H1 (cell line): ENCODE measurements around the gene SH2D7.

ENCODE experiments used
- CEBPB ChIP-seq: IDR thresholded peaks from 2 replicates; pipeline ENCODE4 v1.6.1; 2012; ENCODE audit warnings: low read depth, low read length
- CHD7 ChIP-seq: fragments of 300-600 bp; sonication (generic); IDR thresholded peaks from 2 replicates; pipeline ENCODE4 v1.7.1; 2012; ENCODE audit warnings: low read length, moderate library complexity, mild to moderate bottlenecking, inconsistent platforms; ENCODE audit not compliant: insufficient replicate concordance
- CTCF ChIP-seq, 3 experiments: IDR thresholded peaks; 1 replicate in 2 of 3; 2 replicates in 1 of 3; pipeline versions ENCODE4 v1.5.1 to v1.6.1; 2011; ENCODE audit warnings: low read length in 3 of 3, mild to moderate bottlenecking in 3 of 3, inconsistent platforms in 2 of 3, low read depth in 1 of 3, moderate library complexity in 1 of 3; ENCODE audit not compliant: insufficient read depth in 1 of 3; ENCODE audit errors: control extremely low read depth in 1 of 3
- EZH2 ChIP-seq: fragments of 200-600 bp; sonication (generic); IDR thresholded peaks from 2 replicates; pipeline ENCODE4 v1.7.1; 2012; ENCODE audit warnings: low read depth, mild to moderate bottlenecking, moderate library complexity, low read length, inconsistent platforms; ENCODE audit not compliant: severe bottlenecking
- JUND ChIP-seq: IDR thresholded peaks from 2 replicates; pipeline ENCODE4 v1.6.1; 2011; ENCODE audit warnings: mild to moderate bottlenecking, improper control_type of control experiment, low read length
- MAFK ChIP-seq: IDR thresholded peaks from 2 replicates; pipeline ENCODE4 v1.6.1; 2012; ENCODE audit warnings: low read depth, mild to moderate bottlenecking, improper control_type of control experiment, low read length
- POLR2A ChIP-seq, 2 experiments: IDR thresholded peaks; 1 replicate in 1 of 2; 2 replicates in 1 of 2; pipeline ENCODE4 v1.6.1; 2011; ENCODE audit warnings: low read depth in 2 of 2, low read length in 2 of 2, mild to moderate bottlenecking in 2 of 2; ENCODE audit errors: control extremely low read depth in 1 of 2
- POLR2AphosphoS5 ChIP-seq: IDR thresholded peaks from 2 replicates; pipeline ENCODE4 v1.6.1; 2011; ENCODE audit warnings: low read depth, low read length
- RAD21 ChIP-seq, 2 experiments: IDR thresholded peaks in 1 of 2; conservative IDR thresholded peaks in 1 of 2; 2 replicates each; pipeline ENCODE4 v1.6.1; 2011; ENCODE audit warnings: low read depth in 2 of 2, low read length in 2 of 2, improper control_type of control experiment in 1 of 2, inconsistent platforms in 1 of 2, mild to moderate bottlenecking in 1 of 2, moderate library complexity in 1 of 2
- RXRA ChIP-seq: IDR thresholded peaks from 2 replicates; pipeline ENCODE4 v1.6.1; 2011; ENCODE audit warnings: low read depth, mild to moderate bottlenecking, low read length, moderate library complexity; ENCODE audit not compliant: insufficient read depth
- SIX5 ChIP-seq: IDR thresholded peaks from 2 replicates; pipeline ENCODE4 v1.6.1; 2011; ENCODE audit warnings: mild to moderate bottlenecking, low read depth, low read length
- TCF12 ChIP-seq: IDR thresholded peaks from 2 replicates; pipeline ENCODE4 v1.6.1; 2011; ENCODE audit warnings: low read depth, mild to moderate bottlenecking, low read length
- USF2 ChIP-seq: IDR thresholded peaks from 2 replicates; pipeline ENCODE4 v1.6.1; 2011; ENCODE audit warnings: low read length, improper control_type of control experiment

GRCh38 chr15:78050826-78051225, 41.5 kb upstream of the SH2D7 start:
- TF ChIP-seq CEBPB = no peak
- TF ChIP-seq MAFK = no peak
- no peak for TF ChIP-seq POLR2AphosphoS5
- TF ChIP-seq RAD21 (IDR thresholded peaks at IDR 0.05 in 1 of 2, conservative IDR thresholded peaks at IDR 0.05 in 1 of 2; ENCODE audit: low read depth in 2 of 2, low read length in 2 of 2) = no peak
- no peak for TF ChIP-seq CTCF (IDR thresholded peaks at IDR 0.05; ENCODE audit: control extremely low read depth in 1 of 3, insufficient read depth in 1 of 3, low read depth in 1 of 3, low read length in 3 of 3)
- TF ChIP-seq SIX5 = no peak
- TF ChIP-seq RXRA = no peak
- TF ChIP-seq JUND = no peak
- no peak for TF ChIP-seq CHD7
- no peak for TF ChIP-seq USF2
- no peak for TF ChIP-seq TCF12
- no peak for TF ChIP-seq POLR2A (IDR thresholded peaks at IDR 0.05; ENCODE audit: control extremely low read depth in 1 of 2, low read depth in 2 of 2, low read length in 2 of 2)
- no peak for TF ChIP-seq EZH2
